Measurements from ENCODE around the gene BABAM2. TPM values are rescaled to one million over a fixed set of nuclear protein-coding genes. Genes with fewer than 3 reads are reported as not detected.

Gene BABAM2
- total and polyA plus RNA-seq, 7 donors: 34.2 to 74.5 (median 52.3) TPM

- no peak for DNase-seq
- TF ChIP-seq CTCF (IDR thresholded peaks at IDR 0.05): no peak
- WGBS, 3 donors: 87 to 94% (median 89%) methylated on average over 2 of the region's 2 CpGs
Measured at GRCh38 chr2:27847333-27847732, 43.2 kb upstream of the BABAM2 start.

GRCh38 chr2:27849558-27850205 is 40.8 kb upstream of the BABAM2 start:
- Histone ChIP-seq H3K4me3 (no peak overlapping the region), H3K9me3 (no peaks in the 10 kb centered on the region), H3K27me3 (ENCODE audit: insufficient read depth in 3 of 3, low read length in 2 of 3) (no peaks in the 10 kb centered on the region), H3K36me3 (ENCODE audit: insufficient read depth in 1 of 2, low read depth in 1 of 2) (no peaks in the 10 kb centered on the region), H3K4me1 (peaks cover 24% of the 10 kb centered on the region), H3K27ac (peak overlapping the region; percentile 68)
- DNase-seq: no peak
- intact Hi-C loops (cut with DNase I): loop anchor here in 1 of 2 donors (5.0 kb wide), 2 partner anchors 38 to 42 kb away; no protein-coding TSS in a partner anchor
- 62 to 81% (median 67%) methylated on average over 3 of the region's 3 CpGs for WGBS, 3 donors
- TF ChIP-seq CTCF (IDR thresholded peaks at IDR 0.05): no peak
- peak; percentile 73 to 89 (median 76) for ATAC-seq

More at GRCh38 chr2:27847333-27847732, 43.2 kb upstream of the BABAM2 start:
- Histone ChIP-seq H3K27me3 (ENCODE audit: insufficient read depth in 3 of 3, low read length in 2 of 3) (no peaks in the 10 kb centered on the region), H3K36me3 (ENCODE audit: insufficient read depth in 1 of 2, low read depth in 1 of 2) (no peaks in the 10 kb centered on the region), H3K27ac (no peak overlapping the region), H3K4me3 (no peak overlapping the region), H3K9me3 (no peaks in the 10 kb centered on the region), H3K4me1 (peaks cover 30% of the 10 kb centered on the region)
- intact Hi-C loops (cut with DNase I): loop anchor here in 1 of 2 donors (5.0 kb wide), 2 partner anchors 40 kb away; no protein-coding TSS in a partner anchor
- no peak for ATAC-seq

- ATAC-seq (no peak), DNase-seq (no peak)
- no peak overlapping the region for H3K27ac ChIP-seq
- 82 to 90% (median 88%) methylated on average over 1 of the region's 1 CpG for WGBS, 3 donors
- TF ChIP-seq CTCF (IDR thresholded peaks at IDR 0.05): no peak
- H3K27me3 ChIP-seq (ENCODE audit: insufficient read depth in 3 of 3, low read length in 2 of 3): no peaks in the 10 kb centered on the region
- peaks cover 0 to 2% of the 10 kb centered on the region in 2 donors for H3K36me3 ChIP-seq (ENCODE audit: insufficient read depth in 1 of 2, low read depth in 1 of 2)
- H3K4me3 ChIP-seq: no peak overlapping the region
- peaks cover 22% of the 10 kb centered on the region for H3K4me1 ChIP-seq
- no peaks in the 10 kb centered on the region for H3K9me3 ChIP-seq
- intact Hi-C loops (cut with DNase I): no loop called here
Measured at GRCh38 chr2:27852691-27853090, 37.8 kb upstream of the BABAM2 start.

- H3K27ac ChIP-seq: no peak overlapping the region
- H3K36me3 ChIP-seq (ENCODE audit: insufficient read depth in 1 of 2, low read depth in 1 of 2): peaks cover 0 to 2% of the 10 kb centered on the region in 2 donors
- intact Hi-C loops (cut with DNase I): no loop called here
- H3K4me1 ChIP-seq: peaks cover 19% of the 10 kb centered on the region
- H3K27me3 ChIP-seq (ENCODE audit: insufficient read depth in 3 of 3, low read length in 2 of 3): no peaks in the 10 kb centered on the region
- DNase-seq (no peak), ATAC-seq (peak in 2 of 4 donors; percentile 46 to 51)
- 48 to 56% (median 55%) methylated on average over 3 of the region's 3 CpGs for WGBS, 3 donors
- no peak for TF ChIP-seq CTCF (IDR thresholded peaks at IDR 0.05)
- no peaks in the 10 kb centered on the region for H3K9me3 ChIP-seq
- no peak overlapping the region for H3K4me3 ChIP-seq
Measured at GRCh38 chr2:27854229-27854862, 36.2 kb upstream of the BABAM2 start.
